Measurements from ENCODE around the gene PFKFB1. TPM values are rescaled to one million over a fixed set of nuclear protein-coding genes. Genes with fewer than 3 reads are reported as not detected.

The PFKFB1 gene
- total RNA-seq, 2 donors from 2014 or later, result 0.25 to 0.32 TPM

- intact Hi-C loops (cut with DNase I), result no loop called here
- no peak for TF ChIP-seq CTCF (IDR thresholded peaks at IDR 0.05)
- H3K9ac ChIP-seq (ENCODE audit: low read depth in 2 of 2, low read length in 2 of 2), result no peak overlapping the region
- H3K27me3 ChIP-seq, result no peaks in the 10 kb centered on the region
- H3K4me3 ChIP-seq, result no peak overlapping the region
- H3K4me1 ChIP-seq, result no peaks in the 10 kb centered on the region
- DNase-seq, result no peak
- H3K9me3 ChIP-seq, result no peaks in the 10 kb centered on the region
- H3K36me3 ChIP-seq, result no peaks in the 10 kb centered on the region
- no peak overlapping the region for H3K27ac ChIP-seq
Measured at GRCh38 chrX:54977387-54977786, 16.6 kb downstream of the PFKFB1 start.

GRCh38 chrX:54964766-54965497 is 29.1 kb downstream of the PFKFB1 start:
- no peak overlapping the region for H3K4me3 ChIP-seq
- H3K27ac ChIP-seq, result no peak overlapping the region
- TF ChIP-seq CTCF (IDR thresholded peaks at IDR 0.05), result no peak
- no peak for DNase-seq
- H3K9ac ChIP-seq (ENCODE audit: low read depth in 2 of 2, low read length in 2 of 2), result no peak overlapping the region
- intact Hi-C loops (cut with DNase I), result no loop called here
- H3K4me1 ChIP-seq, result no peaks in the 10 kb centered on the region
- H3K36me3 ChIP-seq, result no peaks in the 10 kb centered on the region
- H3K9me3 ChIP-seq, result no peaks in the 10 kb centered on the region
- H3K27me3 ChIP-seq, result no peaks in the 10 kb centered on the region

GRCh38 chrX:54961750-54962149 is 32.2 kb downstream of the PFKFB1 start:
- no peak for DNase-seq
- H3K4me3 ChIP-seq, result no peak overlapping the region
- H3K36me3 ChIP-seq, result no peaks in the 10 kb centered on the region
- H3K27ac ChIP-seq, result no peak overlapping the region
- intact Hi-C loops (cut with DNase I), result no loop called here
- H3K27me3 ChIP-seq, result no peaks in the 10 kb centered on the region
- no peak for TF ChIP-seq CTCF (IDR thresholded peaks at IDR 0.05)
- no peak overlapping the region for H3K9ac ChIP-seq (ENCODE audit: low read depth in 2 of 2, low read length in 2 of 2)
- no peaks in the 10 kb centered on the region for H3K4me1 ChIP-seq
- no peaks in the 10 kb centered on the region for H3K9me3 ChIP-seq

- intact Hi-C loops (cut with DNase I), result no loop called here
- Histone ChIP-seq H3K4me3 (no peak overlapping the region), H3K36me3 (no peaks in the 10 kb centered on the region), H3K9ac (ENCODE audit: low read depth in 2 of 2, low read length in 2 of 2) (no peak overlapping the region), H3K27ac (no peak overlapping the region), H3K4me1 (no peaks in the 10 kb centered on the region), H3K9me3 (no peaks in the 10 kb centered on the region), H3K27me3 (no peaks in the 10 kb centered on the region)
- DNase-seq, result no peak
- TF ChIP-seq CTCF (IDR thresholded peaks at IDR 0.05), result no peak
Measured at GRCh38 chrX:54950730-54951375, 43.1 kb downstream of the PFKFB1 start.

GRCh38 chrX:54945224-54945623 is 48.8 kb downstream of the PFKFB1 start:
- H3K27ac ChIP-seq, result no peak overlapping the region
- TF ChIP-seq CTCF (IDR thresholded peaks at IDR 0.05), result no peak
- H3K27me3 ChIP-seq, result no peaks in the 10 kb centered on the region
- intact Hi-C loops (cut with DNase I), result no loop called here
- H3K9me3 ChIP-seq, result no peaks in the 10 kb centered on the region
- DNase-seq, result no peak
- no peak overlapping the region for H3K4me3 ChIP-seq
- no peaks in the 10 kb centered on the region for H3K36me3 ChIP-seq
- no peaks in the 10 kb centered on the region for H3K4me1 ChIP-seq
- no peak overlapping the region for H3K9ac ChIP-seq (ENCODE audit: low read depth in 2 of 2, low read length in 2 of 2)
